ENCODE measurements around the gene MEDAG. TPM values are rescaled to one million over a fixed set of nuclear protein-coding genes. Genes with fewer than 3 reads are reported as not detected.

The MEDAG gene
- total RNA-seq, 4 donors from 2014 or later, result 20.3 to 126 (median 31.7) TPM

- TF ChIP-seq POLR2AphosphoS5 (IDR thresholded peaks at IDR 0.05) (peak; percentile 60 to 81), CTCF (IDR thresholded peaks at IDR 0.05) (peak; percentile 92 to 95 (median 95)), EP300 (IDR thresholded peaks at IDR 0.05) (no peak), POLR2A (IDR thresholded peaks at IDR 0.05; ENCODE audit: low read depth) (no peak)
- no peak for DNase-seq (ENCODE audit: extremely low spot score)
- 21% methylated on average over 15 of the region's 17 CpGs for WGBS
- Histone ChIP-seq H3K27me3 (no peaks in the 10 kb centered on the region), H3K4me3 (peak overlapping the region in 2 of 4 donors; percentile 4 to 18), H3K9me3 (no peaks in the 10 kb centered on the region), H3K27ac (replicated peaks in 1 of 4) (peak overlapping the region; percentile 84 to 90 (median 89)), H3K36me3 (no peaks in the 10 kb centered on the region), H3K4me1 (peaks cover 33 to 62% (median 60%) of the 10 kb centered on the region in 4 donors)
- intact Hi-C loops (cut with DNase I), result loop anchor here (5.0 to 10.0 kb wide), 7 partner anchors 177 to 731 kb away; partner anchors contain the start of genes HMGB1 and HSPH1
Measured at GRCh38 chr13:30865123-30866049, 40.7 kb upstream of the MEDAG start.

DNA sequence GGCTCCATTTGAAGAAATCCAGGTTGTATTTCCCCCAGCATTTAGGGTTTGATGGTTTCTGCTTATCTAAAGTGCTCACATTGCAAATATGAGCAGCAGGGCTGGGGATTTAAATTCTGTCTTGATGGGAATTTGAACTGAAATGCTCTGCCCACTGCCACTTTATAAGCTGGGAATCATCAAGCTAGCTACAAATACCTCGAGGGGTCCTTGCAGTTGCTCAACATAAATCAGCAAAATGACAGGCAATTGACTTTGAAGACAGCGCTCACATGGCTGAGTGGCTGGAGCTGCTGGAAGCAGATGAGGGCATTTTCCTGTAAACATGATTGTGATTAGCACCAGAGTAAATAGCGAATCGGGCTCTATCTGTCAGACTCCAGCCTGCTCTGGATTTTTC is 39.4 kb upstream of the MEDAG start:
- H3K27ac ChIP-seq (replicated peaks in 1 of 4), result peak overlapping the region in 3 of 4 donors; percentile 84 to 90 (median 89)

DNA sequence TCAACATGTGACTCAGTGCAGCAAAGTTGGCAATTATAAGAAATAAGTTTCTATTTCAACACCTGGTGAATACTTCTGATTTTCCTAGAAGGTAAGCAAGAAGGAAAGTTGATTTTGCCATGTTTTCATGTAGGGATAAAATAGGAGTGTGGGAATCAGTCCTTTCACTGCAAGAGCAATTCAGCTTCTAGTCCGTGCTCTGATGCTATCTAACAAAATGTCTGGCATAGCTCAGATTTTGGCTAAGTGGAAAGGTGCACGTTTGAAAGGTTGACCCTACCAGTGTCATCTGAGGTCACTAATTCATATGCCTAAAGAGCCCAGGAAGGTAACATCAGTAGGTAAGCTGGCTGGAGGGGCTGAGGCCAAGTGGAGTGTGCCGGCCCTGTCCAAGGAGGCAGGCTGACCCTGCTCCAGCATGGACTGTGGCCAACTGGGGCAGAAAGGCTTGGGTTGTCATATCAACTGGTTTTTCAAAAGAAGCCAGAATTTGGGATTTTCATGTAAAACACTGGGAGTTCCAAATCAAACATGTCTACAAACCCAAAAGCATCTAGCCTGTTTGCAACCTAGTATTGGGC is 38.9 kb upstream of the MEDAG start:
- H3K27ac ChIP-seq (replicated peaks in 1 of 4), result no peak overlapping the region
- no peak for DNase-seq (ENCODE audit: extremely low spot score)

More for the DNA sequence above, 39.4 kb upstream of the MEDAG start:
- Histone ChIP-seq H3K36me3 (no peaks in the 10 kb centered on the region), H3K4me1 (peaks cover 33 to 74% (median 73%) of the 10 kb centered on the region in 4 donors), H3K4me3 (no peak overlapping the region), H3K27me3 (no peaks in the 10 kb centered on the region), H3K9me3 (no peaks in the 10 kb centered on the region)
- TF ChIP-seq CTCF (IDR thresholded peaks at IDR 0.05), result no peak
- TF ChIP-seq POLR2A (IDR thresholded peaks at IDR 0.05; ENCODE audit: low read depth), result no peak
- TF ChIP-seq POLR2AphosphoS5 (IDR thresholded peaks at IDR 0.05), result no peak
- no peak for TF ChIP-seq EP300 (IDR thresholded peaks at IDR 0.05)
- no peak for DNase-seq (ENCODE audit: extremely low spot score)
- 79% methylated on average over 4 of the region's 4 CpGs for WGBS
- intact Hi-C loops (cut with DNase I), result loop anchor here (5.0 to 10.0 kb wide), 7 partner anchors 176 to 732 kb away; partner anchors contain the start of genes HMGB1 and HSPH1

More for the DNA sequence above, 38.9 kb upstream of the MEDAG start:
- H3K4me1 ChIP-seq, result peaks cover 33 to 79% (median 78%) of the 10 kb centered on the region in 4 donors
- no peaks in the 10 kb centered on the region for H3K9me3 ChIP-seq
- H3K36me3 ChIP-seq, result no peaks in the 10 kb centered on the region
- 61% methylated on average over 2 of the region's 3 CpGs for WGBS
- H3K4me3 ChIP-seq, result no peak overlapping the region
- intact Hi-C loops (cut with DNase I), result loop anchor here (5.0 to 10.0 kb wide), 7 partner anchors 175 to 732 kb away; partner anchors contain the start of genes HMGB1 and HSPH1
- no peaks in the 10 kb centered on the region for H3K27me3 ChIP-seq
- TF ChIP-seq EP300 (IDR thresholded peaks at IDR 0.05) (no peak), CTCF (IDR thresholded peaks at IDR 0.05) (no peak), POLR2A (IDR thresholded peaks at IDR 0.05; ENCODE audit: low read depth) (no peak), POLR2AphosphoS5 (IDR thresholded peaks at IDR 0.05) (no peak)
